HTERT RPE-1 (cell line): ENCODE data around the gene DNAH6.

ENCODE experiments used
- in situ Hi-C: fragments of 300-500 bp; cut with MboI; formaldehyde crosslinking; loops from 4 replicates; pipeline ENCODE4 v1.14.3; 2020; ENCODE audit warnings: low sequenced_read_pairs

Gene DNAH6

GRCh38 chr2:84830758-84831500 is 314.6 kb downstream of the DNAH6 start:
- in situ Hi-C loops = no loop called here

GRCh38 chr2:84832772-84833461 is 316.6 kb downstream of the DNAH6 start:
- in situ Hi-C loops = no loop called here

GRCh38 chr2:84833481-84834150 is 317.3 kb downstream of the DNAH6 start:
- in situ Hi-C loops = no loop called here

GRCh38 chr2:84836215-84836614 is 319.9 kb downstream of the DNAH6 start:
- in situ Hi-C loops = no loop called here

GRCh38 chr2:84838434-84839145 is 322.3 kb downstream of the DNAH6 start:
- in situ Hi-C loops = no loop called here

GRCh38 chr2:84839851-84840250 is 323.6 kb downstream of the DNAH6 start:
- in situ Hi-C loops = no loop called here

GRCh38 chr2:84840306-84840705 is 324.0 kb downstream of the DNAH6 start:
- in situ Hi-C loops = no loop called here

GRCh38 chr2:84841577-84841976 is 325.3 kb downstream of the DNAH6 start:
- in situ Hi-C loops = no loop called here

- in situ Hi-C loops = no loop called here
Measured at GRCh38 chr2:84844141-84844540, 327.8 kb downstream of the DNAH6 start.

- in situ Hi-C loops = no loop called here
Measured at GRCh38 chr2:84846041-84846663, 329.9 kb downstream of the DNAH6 start.

- in situ Hi-C loops = no loop called here
Measured at GRCh38 chr2:84846741-84847142, 330.4 kb downstream of the DNAH6 start.

GRCh38 chr2:84847326-84848050 is 331.2 kb downstream of the DNAH6 start:
- in situ Hi-C loops = no loop called here

- in situ Hi-C loops = no loop called here
Measured at GRCh38 chr2:84849271-84849952, 333.1 kb downstream of the DNAH6 start.

- in situ Hi-C loops = no loop called here
Measured at GRCh38 chr2:84850471-84850870, 334.2 kb downstream of the DNAH6 start.

GRCh38 chr2:84851876-84852275 is 335.6 kb downstream of the DNAH6 start:
- in situ Hi-C loops = no loop called here

- in situ Hi-C loops = no loop called here
Measured at GRCh38 chr2:84854850-84855249, 338.6 kb downstream of the DNAH6 start.

GRCh38 chr2:84855731-84856130 is 339.4 kb downstream of the DNAH6 start:
- in situ Hi-C loops = no loop called here

- in situ Hi-C loops = no loop called here
Measured at GRCh38 chr2:84856787-84857186, 340.5 kb downstream of the DNAH6 start.

GRCh38 chr2:84857566-84857965 is 341.3 kb downstream of the DNAH6 start:
- in situ Hi-C loops = no loop called here

GRCh38 chr2:84858123-84858522 is 341.8 kb downstream of the DNAH6 start:
- in situ Hi-C loops = no loop called here
